ENCODE measurements around the gene HTR2B.
"Not testable (repeated sequence)": the region's sequence is repeated elsewhere in the genome, so short reads cannot be mapped to it uniquely, and the experiment has no call there.

Gene HTR2B

GRCh38 chr2:231088754-231089153, 36.1 kb downstream of the HTR2B start:
- no peak for DNase-seq

GRCh38 chr2:231084565-231084964, 40.3 kb downstream of the HTR2B start:
- DNase-seq = peak; percentile 18

GRCh38 chr2:231069379-231070054, 55.3 kb downstream of the HTR2B start:
- DNase-seq = no peak

- no peak for DNase-seq
These were observed 56.2 kb downstream of the HTR2B start for GRCh38 chr2:231068525-231069222.

GRCh38 chr2:231067531-231067930, 57.3 kb downstream of the HTR2B start:
- DNase-seq = not testable (repeated sequence)

- no peak for DNase-seq
These were observed 58.9 kb downstream of the HTR2B start for GRCh38 chr2:231065966-231066365.

- DNase-seq = no peak
These were observed 61.5 kb downstream of the HTR2B start for GRCh38 chr2:231063347-231063746.

- DNase-seq = no peak
These were observed 62.1 kb downstream of the HTR2B start for GRCh38 chr2:231062776-231063175.

- no peak for DNase-seq
These were observed 65.1 kb downstream of the HTR2B start for GRCh38 chr2:231059756-231060155.

- no peak for DNase-seq
These were observed 65.9 kb downstream of the HTR2B start for GRCh38 chr2:231058761-231059550.

All from suppressor macrophage treated with lipopolysaccharide for 4 hours (primary cell).